H9 (cell line): Measurements from ENCODE around the gene HIPK2. TPM values are rescaled to one million over a fixed set of nuclear protein-coding genes. Genes with fewer than 3 reads are reported as not detected.

Experiments used
- DNase-seq: peaks from one replicate; pipeline ENCODE4 v3.0.0-alpha.2; 2017
- H2AFZ ChIP-seq: one replicate; pipeline ENCODE4 v1.6.1; 2013; ENCODE audit warnings: mild to moderate bottlenecking, low read length, control low read depth, moderate library complexity
- H2AK5ac ChIP-seq: 2 replicates; pipeline ENCODE4 v1.6.1; 2013; ENCODE audit warnings: low read length, control low read depth, mixed read lengths; ENCODE audit not compliant: insufficient read length
- H2BK120ac ChIP-seq: one replicate; pipeline ENCODE4 v1.6.1; 2013; ENCODE audit warnings: low read depth, mild to moderate bottlenecking, low read length, control low read depth, inconsistent platforms; ENCODE audit not compliant: poor library complexity, severe bottlenecking
- H2BK12ac ChIP-seq: 2 replicates; pipeline ENCODE4 v1.6.1; 2013; ENCODE audit warnings: low read length, control low read depth, mixed read lengths, low read depth; ENCODE audit not compliant: insufficient read length
- H2BK15ac ChIP-seq: 2 replicates; pipeline ENCODE4 v1.6.1; 2013; ENCODE audit warnings: low read depth, low read length, control low read depth
- H2BK20ac ChIP-seq: one replicate; pipeline ENCODE4 v1.6.1; 2013; ENCODE audit warnings: low read depth, mild to moderate bottlenecking, low read length, control low read depth, inconsistent platforms; ENCODE audit not compliant: poor library complexity, severe bottlenecking
- H2BK5ac ChIP-seq: 2 replicates; pipeline ENCODE4 v1.6.1; 2013; ENCODE audit warnings: low read length, control low read depth, mixed read lengths; ENCODE audit not compliant: insufficient read length
- H3K14ac ChIP-seq: 2 replicates; pipeline ENCODE4 v1.6.1; 2013; ENCODE audit warnings: low read length, control low read depth; ENCODE audit not compliant: insufficient read depth
- H3K18ac ChIP-seq: 2 replicates; pipeline ENCODE4 v1.6.1; 2013; ENCODE audit warnings: low read depth, mild to moderate bottlenecking, mixed read lengths, low read length, control low read depth; ENCODE audit not compliant: insufficient read length
- H3K23ac ChIP-seq: 2 replicates; pipeline ENCODE4 v1.6.1; 2013; ENCODE audit warnings: low read length, control low read depth, mixed read lengths, low read depth; ENCODE audit not compliant: insufficient read length
- H3K23me2 ChIP-seq: 2 replicates; pipeline ENCODE4 v1.6.1; 2013; ENCODE audit warnings: low read depth, mild to moderate bottlenecking, mixed read lengths, low read length, control low read depth; ENCODE audit not compliant: insufficient read length, poor library complexity, severe bottlenecking
- H3K27ac ChIP-seq: 2 replicates; pipeline ENCODE4 v1.5.1; 2013; ENCODE audit warnings: low read length, control low read depth, mixed read lengths, low read depth; ENCODE audit not compliant: insufficient read length
- H3K27me3 ChIP-seq: 2 replicates; pipeline ENCODE4 v1.6.1; 2013; ENCODE audit warnings: low read length, control low read depth, inconsistent platforms; ENCODE audit not compliant: insufficient read depth
- H3K4ac ChIP-seq: 2 replicates; pipeline ENCODE4 v1.6.1; 2013; ENCODE audit warnings: low read depth, mild to moderate bottlenecking, control low read depth, inconsistent platforms, low read length, moderate library complexity
- H3K4me1 ChIP-seq: 2 replicates; pipeline ENCODE4 v1.6.1; 2013; ENCODE audit warnings: low read length, control low read depth, inconsistent platforms; ENCODE audit not compliant: insufficient read depth
- H3K4me2 ChIP-seq: 2 replicates; pipeline ENCODE4 v1.6.1; 2013; ENCODE audit warnings: low read length, control low read depth, mixed read lengths; ENCODE audit not compliant: insufficient read length, insufficient read depth
- H3K56ac ChIP-seq: 2 replicates; pipeline ENCODE4 v1.6.1; 2013; ENCODE audit warnings: low read depth, mild to moderate bottlenecking, mixed read lengths, low read length, control low read depth; ENCODE audit not compliant: insufficient read length
- H3K79me1 ChIP-seq: 2 replicates; pipeline ENCODE4 v1.6.1; 2013; ENCODE audit warnings: low read depth, mild to moderate bottlenecking, moderate library complexity, low read length, control low read depth, inconsistent platforms; ENCODE audit not compliant: insufficient read depth, poor library complexity, severe bottlenecking
- H3K79me2 ChIP-seq: 2 replicates; pipeline ENCODE4 v1.6.1; 2013; ENCODE audit warnings: low read length, control low read depth, inconsistent platforms; ENCODE audit not compliant: insufficient read depth
- H3K9ac ChIP-seq: 2 replicates; pipeline ENCODE4 v1.6.1; 2013; ENCODE audit warnings: low read length, control low read depth, mixed read lengths; ENCODE audit not compliant: insufficient read length; ENCODE audit errors: extremely low read depth
- H3K9me3 ChIP-seq: one replicate; pipeline ENCODE4 v1.6.1; 2013; ENCODE audit warnings: low read depth, low read length, inconsistent platforms; ENCODE audit not compliant: control insufficient read depth
- H3T11ph ChIP-seq: one replicate; pipeline ENCODE4 v1.6.1; 2013; ENCODE audit warnings: mild to moderate bottlenecking, low read length, control low read depth, inconsistent platforms
- H4K20me1 ChIP-seq: one replicate; pipeline ENCODE4 v1.6.1; 2013; ENCODE audit not compliant: control insufficient read depth, insufficient read length, insufficient read depth
- H4K5ac ChIP-seq: 2 replicates; pipeline ENCODE4 v1.6.1; 2013; ENCODE audit warnings: low read depth, mild to moderate bottlenecking, mixed read lengths, low read length, control low read depth; ENCODE audit not compliant: insufficient read length
- H4K8ac ChIP-seq: replicated peaks from 2 replicates; pipeline ENCODE4 v1.6.1; 2013; ENCODE audit warnings: low read length, control low read depth, mixed read lengths, low read depth; ENCODE audit not compliant: insufficient read length
- H4K91ac ChIP-seq: 2 replicates; pipeline ENCODE4 v1.6.1; 2013; ENCODE audit warnings: low read depth, mild to moderate bottlenecking, moderate library complexity, mixed read lengths, low read length, control low read depth; ENCODE audit not compliant: insufficient read length
- H3K27ac Mint-ChIP-seq, 3 experiments: 2 replicates in 2 of 3; 3 replicates in 1 of 3; pipeline ENCODE4 v1.8.0; 2020 to 2021; ENCODE audit warnings: mixed read lengths in 3 of 3, mild to moderate bottlenecking in 1 of 3, moderate library complexity in 1 of 3
- H3K27me3 Mint-ChIP-seq: 2 replicates; pipeline ENCODE4 v1.8.0; 2021; ENCODE audit warnings: low read depth, mild to moderate bottlenecking, moderate library complexity, mixed read lengths
- H3K36me3 Mint-ChIP-seq, 3 experiments: 2 replicates in 2 of 3; 3 replicates in 1 of 3; pipeline ENCODE4 v1.8.0; 2020 to 2021; ENCODE audit warnings: low read depth in 3 of 3, mixed read lengths in 3 of 3; ENCODE audit not compliant: insufficient read depth in 1 of 3
- H3K4me1 Mint-ChIP-seq, 2 experiments: 2 replicates each; pipeline ENCODE4 v1.8.0; 2020; ENCODE audit warnings: mixed read lengths in 2 of 2
- H3K4me3 Mint-ChIP-seq, 2 experiments: 2 replicates in 1 of 2; 3 replicates in 1 of 2; pipeline ENCODE4 v1.8.0; 2020 to 2021; ENCODE audit warnings: mild to moderate bottlenecking in 2 of 2, mixed read lengths in 2 of 2, moderate library complexity in 1 of 2
- H3K9me3 Mint-ChIP-seq, 2 experiments: 2 replicates in 1 of 2; 3 replicates in 1 of 2; pipeline ENCODE4 v1.8.0; 2020; ENCODE audit warnings: mild to moderate bottlenecking in 2 of 2, mixed read lengths in 2 of 2, moderate library complexity in 1 of 2
- WGBS: extraction: QIAGEN DNeasy Blood & Tissue Kit; methylation state at CpG from one replicate; pipeline ENCODE4 v1.1.7; 2013; ENCODE audit warnings: missing lambda C conversion rate, low lambda C conversion rate, mixed read lengths; ENCODE audit not compliant: insufficient read length; ENCODE audit errors: extremely low coverage; 5-methylcytosine and 5-hydroxymethylcytosine counted together
- total RNA-seq: library from RNA; stranded (reverse); gene quantifications from 2 replicates; pipeline ENCODE4 v1.2.1, GENCODE V29; 2021
- TF ChIP-seq, protein P1 (sequence below): fragments of 200-600 bp; sonication (generic); conservative IDR thresholded peaks from 3 replicates; pipeline ENCODE4 v1.8.0; 2021; ENCODE audit warnings: antibody characterized with exemption, mild to moderate bottlenecking

HIPK2 gene
- total RNA-seq, 1 experiment from 2014 or later: 21.9 TPM

DNA sequence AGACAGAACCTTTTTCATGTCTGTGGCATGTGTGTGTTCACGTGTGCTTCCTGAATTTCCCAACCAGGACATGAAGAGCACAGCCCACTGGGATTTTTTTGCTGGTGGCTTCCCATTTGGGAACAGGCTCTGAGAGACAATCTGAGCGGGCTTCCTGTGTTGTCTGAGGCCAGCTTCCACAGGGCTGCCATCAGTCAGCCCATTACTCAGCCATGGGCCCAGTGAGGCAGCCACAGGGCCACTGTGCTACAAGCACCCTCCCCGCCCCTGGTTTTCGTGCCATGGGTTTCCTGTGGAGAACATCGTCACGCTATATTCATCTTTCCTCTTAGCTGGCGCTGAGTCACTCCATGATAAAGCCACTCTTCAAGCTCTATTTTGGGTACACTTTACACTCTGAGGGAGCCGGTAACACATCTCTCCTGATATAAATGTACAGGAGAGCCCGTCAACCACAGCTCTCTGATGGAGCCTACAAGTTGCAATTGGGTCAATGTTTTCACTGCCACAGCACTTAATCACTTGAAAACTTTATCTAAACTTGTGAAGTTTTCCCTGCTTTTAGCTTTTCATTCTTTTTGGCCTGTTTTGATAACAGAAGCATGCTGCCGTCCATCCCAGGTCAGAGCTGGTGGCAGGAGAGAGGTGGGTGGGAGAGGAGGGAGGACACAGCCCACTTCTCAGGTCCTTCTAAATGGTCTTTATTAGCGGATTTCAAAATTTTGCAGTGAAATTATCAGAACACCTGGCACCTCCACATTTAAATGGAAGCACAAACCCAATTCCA lies 96.9 kb downstream of the HIPK2 start:
- H3K27ac Mint-ChIP-seq: peak overlapping the region; percentile 58 to 77 (median 58); a peak in 3 of 7 replicates
- H3K23me2 ChIP-seq: no peaks in the 10 kb centered on the region
- no peak overlapping the region for H4K91ac ChIP-seq
- H3K56ac ChIP-seq: no peak overlapping the region
- H2BK20ac ChIP-seq: no peak overlapping the region
- H3K14ac ChIP-seq: no peak overlapping the region
- H2BK12ac ChIP-seq: no peak overlapping the region
- no peak overlapping the region for H2BK5ac ChIP-seq
- H2BK120ac ChIP-seq: peak overlapping the region; percentile 48
- H4K8ac ChIP-seq: no peak overlapping the region
- H3K4ac ChIP-seq: no peak overlapping the region
- no peak overlapping the region for H3K4me2 ChIP-seq
- H3K27me3 Mint-ChIP-seq: peaks cover 1% of the 10 kb centered on the region; the same call in 1 of the 2 replicates
- TF ChIP-seq, protein P1, sequence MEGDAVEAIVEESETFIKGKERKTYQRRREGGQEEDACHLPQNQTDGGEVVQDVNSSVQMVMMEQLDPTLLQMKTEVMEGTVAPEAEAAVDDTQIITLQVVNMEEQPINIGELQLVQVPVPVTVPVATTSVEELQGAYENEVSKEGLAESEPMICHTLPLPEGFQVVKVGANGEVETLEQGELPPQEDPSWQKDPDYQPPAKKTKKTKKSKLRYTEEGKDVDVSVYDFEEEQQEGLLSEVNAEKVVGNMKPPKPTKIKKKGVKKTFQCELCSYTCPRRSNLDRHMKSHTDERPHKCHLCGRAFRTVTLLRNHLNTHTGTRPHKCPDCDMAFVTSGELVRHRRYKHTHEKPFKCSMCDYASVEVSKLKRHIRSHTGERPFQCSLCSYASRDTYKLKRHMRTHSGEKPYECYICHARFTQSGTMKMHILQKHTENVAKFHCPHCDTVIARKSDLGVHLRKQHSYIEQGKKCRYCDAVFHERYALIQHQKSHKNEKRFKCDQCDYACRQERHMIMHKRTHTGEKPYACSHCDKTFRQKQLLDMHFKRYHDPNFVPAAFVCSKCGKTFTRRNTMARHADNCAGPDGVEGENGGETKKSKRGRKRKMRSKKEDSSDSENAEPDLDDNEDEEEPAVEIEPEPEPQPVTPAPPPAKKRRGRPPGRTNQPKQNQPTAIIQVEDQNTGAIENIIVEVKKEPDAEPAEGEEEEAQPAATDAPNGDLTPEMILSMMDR: no peak
- peaks cover 36 to 38% of the 10 kb centered on the region in 2 experiments for H3K4me1 Mint-ChIP-seq
- H2AK5ac ChIP-seq: no peak overlapping the region
- no peak overlapping the region for H3K18ac ChIP-seq
- no peak overlapping the region for H2BK15ac ChIP-seq
- no CpG with 5 or more reads among the region's 11 CpGs for WGBS
- H3K23ac ChIP-seq: no peak overlapping the region
- H4K5ac ChIP-seq: no peak overlapping the region
- peaks cover 6 to 9% of the 10 kb centered on the region in 2 experiments for H3K9me3 Mint-ChIP-seq
- peaks cover 2 to 4% (median 3%) of the 10 kb centered on the region in 3 experiments for H3K36me3 Mint-ChIP-seq
- no peak for DNase-seq
- H3K9me3 ChIP-seq: peaks cover 2% of the 10 kb centered on the region
- no peaks in the 10 kb centered on the region for H3K79me2 ChIP-seq
- no peak overlapping the region for H3K27ac ChIP-seq
- H3K4me3 Mint-ChIP-seq: no peak overlapping the region
- H2AFZ ChIP-seq: no peak overlapping the region
- H3K4me1 ChIP-seq: no peaks in the 10 kb centered on the region; the same call in 1 of the 2 replicates
- no peak overlapping the region for H3K9ac ChIP-seq
- H4K20me1 ChIP-seq: no peaks in the 10 kb centered on the region
- H3K79me1 ChIP-seq: no peaks in the 10 kb centered on the region
- no peaks in the 10 kb centered on the region for H3K27me3 ChIP-seq
- H3T11ph ChIP-seq: no peak overlapping the region
